Keratinocyte (primary cell): ENCODE measurements around the gene NOS3. TPM values are rescaled to one million over a fixed set of nuclear protein-coding genes. Genes with fewer than 3 reads are reported as not detected.

ENCODE experiments used
- DNase-seq: peaks from one replicate; pipeline ENCODE4 v3.0.0-alpha.2; 2011; ENCODE audit warnings: low read depth, missing footprints, low spot score
- FAIRE-seq: peaks from 2 replicates; lab custom pipeline; 2011; peaks lifted over from hg19 to GRCh38; lab: Jason Lieb, UNC
- H2AFZ ChIP-seq: 2 replicates; pipeline ENCODE4 v1.6.0; 2012; ENCODE audit warnings: low read length, control low read depth, inconsistent platforms; ENCODE audit not compliant: control insufficient read depth
- H3K27ac ChIP-seq: 2 replicates; pipeline ENCODE4 v1.5.1; 2011; ENCODE audit warnings: low read length; ENCODE audit not compliant: control insufficient read depth, insufficient read depth
- H3K27me3 ChIP-seq: 3 replicates; pipeline ENCODE4 v1.6.0; 2011; ENCODE audit warnings: low read length; ENCODE audit not compliant: control insufficient read depth, insufficient read depth; ENCODE audit errors: extremely low read depth
- H3K36me3 ChIP-seq, 2 experiments: 2 replicates in 1 of 2; 3 replicates in 1 of 2; pipeline ENCODE4 v1.5.1; 2011; ENCODE audit warnings: low read length in 2 of 2, mild to moderate bottlenecking in 1 of 2; ENCODE audit not compliant: control insufficient read depth in 2 of 2, insufficient read depth in 2 of 2; ENCODE audit errors: extremely low read depth in 1 of 2
- H3K4me1 ChIP-seq: 3 replicates; pipeline ENCODE4 v1.5.1; 2011; ENCODE audit warnings: low read length; ENCODE audit not compliant: control insufficient read depth, insufficient read depth; ENCODE audit errors: extremely low read depth
- H3K4me2 ChIP-seq: 3 replicates; pipeline ENCODE4 v1.6.0; 2011; ENCODE audit warnings: low read depth, low read length; ENCODE audit not compliant: control insufficient read depth, insufficient read depth; ENCODE audit errors: extremely low read depth
- H3K4me3 ChIP-seq, 3 experiments: fragments of 200-600 bp in 1 of 3; sonication (generic) in 1 of 3; 2 replicates in 2 of 3; 3 replicates in 1 of 3; pipeline ENCODE4 v1.5.1; 2011 to 2016; ENCODE audit warnings: low read length in 3 of 3, mild to moderate bottlenecking in 3 of 3, control low read depth in 2 of 3, inconsistent platforms in 1 of 3, low read depth in 1 of 3, mixed read lengths in 1 of 3, mixed run types in 1 of 3, moderate library complexity in 1 of 3; ENCODE audit not compliant: control insufficient read depth in 2 of 3, insufficient read depth in 2 of 3; ENCODE audit errors: extremely low read depth in 1 of 3
- H3K79me2 ChIP-seq: 2 replicates; pipeline ENCODE4 v1.6.0; 2012; ENCODE audit warnings: low read length; ENCODE audit not compliant: control insufficient read depth, insufficient read depth
- H3K9ac ChIP-seq: 3 replicates; pipeline ENCODE4 v1.6.0; 2011; ENCODE audit warnings: low read length; ENCODE audit not compliant: control insufficient read depth, insufficient read depth; ENCODE audit errors: extremely low read depth
- H3K9me1 ChIP-seq: 3 replicates; pipeline ENCODE4 v1.6.0; 2011; ENCODE audit warnings: low read length; ENCODE audit not compliant: control insufficient read depth, insufficient read depth; ENCODE audit errors: extremely low read depth
- H3K9me3 ChIP-seq: 2 replicates; pipeline ENCODE4 v1.5.1; 2012; ENCODE audit warnings: low read depth, low read length; ENCODE audit not compliant: control insufficient read depth
- H4K20me1 ChIP-seq: 3 replicates; pipeline ENCODE4 v1.6.0; 2011; ENCODE audit warnings: low read length; ENCODE audit not compliant: control insufficient read depth, insufficient read depth; ENCODE audit errors: extremely low read depth
- EZH2 ChIP-seq: IDR thresholded peaks from one replicate; pipeline ENCODE4 v1.6.1; 2012; ENCODE audit warnings: inconsistent platforms, mild to moderate bottlenecking, low read length, moderate library complexity
- dilution Hi-C: fragments of 300-500 bp; cut with MboI; formaldehyde crosslinking; loops from one replicate; pipeline ENCODE4 v1.7.0; 2020; ENCODE audit warnings: low sequenced_read_pairs; ENCODE audit not compliant: extremely low pct_ligation_motif_present
- polyA plus RNA-seq, 5 experiments: library from polyadenylated mRNA; depleted of rRNA in 3 of 5; stranded (reverse) in 3 of 5; stranded (forward) in 1 of 5; unstranded in 1 of 5; fragments of >200 nt; gene quantifications; 1 replicate in 1 of 5; 2 replicates in 3 of 5; 3 replicates in 1 of 5; pipeline versions ENCODE4 v1.2.1 to v1.2.3, GENCODE V29; 2011 to 2012; ENCODE audit warnings: missing spikeins in 2 of 5, low read depth in 1 of 5, low replicate concordance in 1 of 5
- TF ChIP-seq, protein P1 (sequence below), 3 experiments: IDR thresholded peaks in 1 of 3; conservative IDR thresholded peaks in 1 of 3; optimal IDR thresholded peaks in 1 of 3; 2 replicates in 2 of 3; 3 replicates in 1 of 3; pipeline versions ENCODE3 to v1.5.1; 2011; ENCODE audit warnings: low read length in 3 of 3, mild to moderate bottlenecking in 3 of 3, moderate library complexity in 2 of 3, control low read depth in 1 of 3, inconsistent platforms in 1 of 3; ENCODE audit not compliant: insufficient read depth in 2 of 3; ENCODE audit errors: extremely low read depth in 1 of 3

NOS3 gene
- polyA plus RNA-seq, 1 donor (not counting 4 experiments of a cell fraction or from before 2014, with no cell fraction given): 0.77 TPM

DNA sequence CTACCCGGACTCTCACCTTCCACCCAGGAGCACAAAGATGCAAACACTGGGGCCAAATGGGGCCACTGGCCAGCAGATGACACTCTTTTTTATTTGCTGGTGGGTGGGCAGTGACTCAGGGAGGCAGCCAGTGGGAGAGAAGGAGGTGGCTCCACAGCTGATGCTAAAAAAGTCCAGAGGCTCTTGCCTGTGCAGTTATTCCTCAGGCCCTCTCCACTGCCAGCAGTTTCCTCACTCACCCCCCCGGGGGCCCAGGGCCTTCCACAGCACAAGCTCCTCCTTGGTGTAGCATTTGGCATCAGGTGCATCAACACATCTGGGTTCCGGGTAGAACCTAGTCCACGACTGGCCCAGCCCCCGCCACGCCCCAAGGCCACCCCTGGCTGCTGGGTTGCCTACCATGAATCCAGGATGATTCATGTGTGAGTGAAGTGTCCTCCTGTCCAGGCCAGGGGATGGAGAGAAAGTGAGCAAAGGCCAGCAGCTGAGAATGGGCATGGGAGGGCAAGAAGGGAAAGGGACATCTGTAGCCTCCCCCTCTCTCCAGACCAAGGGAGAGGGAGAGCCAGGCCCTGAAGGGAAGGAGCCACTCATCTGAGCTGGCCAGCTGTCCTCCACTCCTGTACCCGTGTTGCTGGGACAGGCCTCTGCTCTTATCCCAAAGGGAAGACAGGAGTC lies 11.0 kb upstream of the NOS3 start:
- no peak for FAIRE-seq

DNA sequence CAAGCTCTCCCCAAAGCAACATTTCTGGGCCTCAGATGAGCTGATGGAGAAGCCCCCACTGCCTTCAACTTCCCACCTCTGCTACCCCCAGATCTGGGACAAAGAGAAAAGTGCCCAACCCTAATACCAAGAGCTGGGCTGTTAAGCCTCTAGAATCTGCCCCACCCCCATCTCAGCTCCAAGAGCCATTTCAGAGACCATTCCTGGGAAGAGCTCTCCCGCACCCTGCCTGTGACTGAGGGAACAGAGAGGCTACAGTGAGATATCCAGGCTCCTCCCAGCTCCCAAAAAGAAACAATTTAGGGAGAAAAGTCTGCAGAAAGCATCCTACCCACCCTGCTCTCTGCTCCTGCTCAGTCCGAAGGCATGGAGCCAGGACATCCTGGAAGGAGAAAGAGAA lies 10.2 kb upstream of the NOS3 start:
- DNase-seq: no peak

More for the DNA sequence above, 11.0 kb upstream of the NOS3 start:
- Histone ChIP-seq H3K27me3 (peaks cover 66% of the 10 kb centered on the region), H3K4me3 (no peak overlapping the region), H3K36me3 (no peaks in the 10 kb centered on the region), H2AFZ (no peak overlapping the region), H3K4me2 (no peak overlapping the region), H3K9me1 (no peaks in the 10 kb centered on the region), H3K27ac (no peak overlapping the region), H3K9me3 (no peaks in the 10 kb centered on the region), H4K20me1 (no peaks in the 10 kb centered on the region), H3K4me1 (peaks cover 2% of the 10 kb centered on the region), H3K9ac (no peak overlapping the region), H3K79me2 (no peaks in the 10 kb centered on the region)
- DNase-seq: no peak
- peak; percentile 86 for TF ChIP-seq EZH2
- TF ChIP-seq, protein P1, sequence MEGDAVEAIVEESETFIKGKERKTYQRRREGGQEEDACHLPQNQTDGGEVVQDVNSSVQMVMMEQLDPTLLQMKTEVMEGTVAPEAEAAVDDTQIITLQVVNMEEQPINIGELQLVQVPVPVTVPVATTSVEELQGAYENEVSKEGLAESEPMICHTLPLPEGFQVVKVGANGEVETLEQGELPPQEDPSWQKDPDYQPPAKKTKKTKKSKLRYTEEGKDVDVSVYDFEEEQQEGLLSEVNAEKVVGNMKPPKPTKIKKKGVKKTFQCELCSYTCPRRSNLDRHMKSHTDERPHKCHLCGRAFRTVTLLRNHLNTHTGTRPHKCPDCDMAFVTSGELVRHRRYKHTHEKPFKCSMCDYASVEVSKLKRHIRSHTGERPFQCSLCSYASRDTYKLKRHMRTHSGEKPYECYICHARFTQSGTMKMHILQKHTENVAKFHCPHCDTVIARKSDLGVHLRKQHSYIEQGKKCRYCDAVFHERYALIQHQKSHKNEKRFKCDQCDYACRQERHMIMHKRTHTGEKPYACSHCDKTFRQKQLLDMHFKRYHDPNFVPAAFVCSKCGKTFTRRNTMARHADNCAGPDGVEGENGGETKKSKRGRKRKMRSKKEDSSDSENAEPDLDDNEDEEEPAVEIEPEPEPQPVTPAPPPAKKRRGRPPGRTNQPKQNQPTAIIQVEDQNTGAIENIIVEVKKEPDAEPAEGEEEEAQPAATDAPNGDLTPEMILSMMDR (optimal IDR thresholded peaks at IDR 0.05 in 1 of 3, IDR thresholded peaks at IDR 0.05 in 1 of 3, conservative IDR thresholded peaks at IDR 0.05 in 1 of 3; ENCODE audit: extremely low read depth in 1 of 3, insufficient read depth in 2 of 3, low read length in 3 of 3): no peak
- dilution Hi-C loops: no loop called here

More for the DNA sequence above, 10.2 kb upstream of the NOS3 start:
- Histone ChIP-seq H3K9me3 (no peaks in the 10 kb centered on the region), H3K27ac (no peak overlapping the region), H3K9ac (no peak overlapping the region), H3K36me3 (no peaks in the 10 kb centered on the region), H3K4me1 (no peaks in the 10 kb centered on the region), H3K79me2 (no peaks in the 10 kb centered on the region), H4K20me1 (no peaks in the 10 kb centered on the region), H3K4me2 (no peak overlapping the region), H2AFZ (no peak overlapping the region), H3K9me1 (no peaks in the 10 kb centered on the region), H3K4me3 (no peak overlapping the region), H3K27me3 (peaks cover 58% of the 10 kb centered on the region)
- FAIRE-seq: no peak
- TF ChIP-seq EZH2: no peak
- TF ChIP-seq, protein P1 (optimal IDR thresholded peaks at IDR 0.05 in 1 of 3, IDR thresholded peaks at IDR 0.05 in 1 of 3, conservative IDR thresholded peaks at IDR 0.05 in 1 of 3; ENCODE audit: extremely low read depth in 1 of 3, insufficient read depth in 2 of 3, low read length in 3 of 3): no peak
- dilution Hi-C loops: no loop called here
